PC-9 (cell line): ENCODE data around the gene CDK2. TPM values are rescaled to one million over a fixed set of nuclear protein-coding genes. Genes with fewer than 3 reads are reported as not detected.
"Not testable (repeated sequence)": the region's sequence is repeated elsewhere in the genome, so short reads cannot be mapped to it uniquely, and the experiment has no call there.

ENCODE experiments used
- BruUV-seq: library from RNA; stranded (reverse); fragments of 400-500 nt; replicated peaks from 2 replicates; lab custom pipeline; 2021; lab: Mats Ljungman, UMichigan
- CTCF ChIA-PET: fragments of 300-600 bp; sonication (Branson Sonifier 250); formaldehyde crosslinking; loops from one replicate; lab custom pipeline; 2022; ENCODE audit warnings: antibody characterized with exemption; lab: Charles Lee
- POLR2A ChIA-PET: fragments of 300-600 bp; sonication (Branson Sonifier 250); formaldehyde crosslinking; loops from one replicate; lab custom pipeline; 2022; ENCODE audit warnings: antibody characterized with exemption; ENCODE audit not compliant: unreplicated experiment; lab: Charles Lee
- DNase-seq, 2 experiments: peaks; one replicate each; pipeline versions ENCODE4 v3.0.0 to v3.0.0-alpha.2; 2015 to 2022; ENCODE audit warnings: mixed read lengths in 1 of 2
- H2AFZ ChIP-seq: fragments of 200-600 bp; sonication (generic); 2 replicates; pipeline ENCODE4 v1.8.1; 2017; ENCODE audit warnings: antibody characterized with exemption
- H3F3A ChIP-seq: fragments of 200-600 bp; sonication (generic); 2 replicates; pipeline ENCODE4 v1.8.1; 2017; ENCODE audit warnings: antibody characterized with exemption, mild to moderate bottlenecking, low read depth; ENCODE audit not compliant: insufficient read depth
- H3K27ac ChIP-seq: fragments of 200-600 bp; sonication (generic); 2 replicates; pipeline ENCODE4 v1.6.1; 2016; ENCODE audit warnings: mixed run types
- H3K27me3 ChIP-seq: fragments of 200-600 bp; sonication (generic); 2 replicates; pipeline ENCODE4 v1.6.1; 2016; ENCODE audit warnings: low read depth, mixed run types; ENCODE audit not compliant: insufficient read depth
- H3K36me3 ChIP-seq: fragments of 200-600 bp; sonication (generic); 2 replicates; pipeline ENCODE4 v1.6.1; 2016; ENCODE audit warnings: low read depth, mixed run types
- H3K4me1 ChIP-seq: fragments of 200-600 bp; sonication (generic); replicated peaks from 2 replicates; pipeline ENCODE4 v1.6.1; 2016; ENCODE audit warnings: mixed run types; ENCODE audit not compliant: insufficient read depth
- H3K4me2 ChIP-seq: fragments of 200-600 bp; sonication (generic); 2 replicates; pipeline ENCODE4 v1.6.1; 2017; ENCODE audit warnings: mixed run types
- H3K4me3 ChIP-seq: fragments of 200-600 bp; sonication (generic); 2 replicates; pipeline ENCODE4 v1.6.1; 2016; ENCODE audit warnings: mixed run types
- H3K79me2 ChIP-seq: fragments of 200-600 bp; sonication (generic); 2 replicates; pipeline ENCODE4 v1.6.1; 2017; ENCODE audit warnings: low read depth, mixed run types
- H3K9me2 ChIP-seq: fragments of 200-600 bp; sonication (generic); 2 replicates; pipeline ENCODE4 v1.8.1; 2017; ENCODE audit warnings: mild to moderate bottlenecking; ENCODE audit not compliant: insufficient read depth
- H3K9me3 ChIP-seq: fragments of 200-600 bp; sonication (generic); 2 replicates; pipeline ENCODE4 v1.8.1; 2016; ENCODE audit warnings: low read depth; ENCODE audit not compliant: insufficient read depth
- H4K20me1 ChIP-seq: fragments of 200-600 bp; sonication (generic); 2 replicates; pipeline ENCODE4 v1.8.1; 2017; ENCODE audit not compliant: insufficient read depth
- CTCF ChIP-seq: fragments of 200-600 bp; sonication (generic); conservative IDR thresholded peaks from 2 replicates; pipeline ENCODE4 v1.6.1; 2017; ENCODE audit warnings: mixed run types, antibody characterized with exemption, mild to moderate bottlenecking, moderate library complexity
- EZH2 ChIP-seq: fragments of 200-600 bp; sonication (generic); IDR thresholded peaks from 2 replicates; pipeline ENCODE4 v1.8.0; 2017; ENCODE audit warnings: antibody characterized with exemption, low read depth
- intact Hi-C: fragments of 100-400 bp; cut with micrococcal nuclease; formaldehyde crosslinking; loops from one replicate; pipeline ENCODE4 v1.10.0; 2022; ENCODE audit not compliant: unreplicated experiment
- total RNA-seq: library from RNA; stranded (reverse); gene quantifications from 2 replicates; pipeline ENCODE4 v1.2.3, GENCODE V29; 2021

The CDK2 gene
- total RNA-seq, 1 experiment from 2014 or later: 93.8 TPM

- ChIA-PET CTCF (no interaction called here), POLR2A (no interaction called here)
- H3K4me1 ChIP-seq: peaks cover 17% of the 10 kb centered on the region
- H3K9me3 ChIP-seq: no peaks in the 10 kb centered on the region
- no TSS peak for BruUV-seq
- H3K36me3 ChIP-seq: no peaks in the 10 kb centered on the region
- H3K79me2 ChIP-seq: peaks cover 5% of the 10 kb centered on the region; the same call in 1 of the 2 replicates
- no peak overlapping the region for H3K27ac ChIP-seq
- H3K4me3 ChIP-seq: no peak overlapping the region
- no peaks in the 10 kb centered on the region for H4K20me1 ChIP-seq
- no peak overlapping the region for H2AFZ ChIP-seq
- DNase-seq: no peak
- H3F3A ChIP-seq: peaks cover 14% of the 10 kb centered on the region
- no peaks in the 10 kb centered on the region for H3K9me2 ChIP-seq
- TF ChIP-seq CTCF: no peak
- TF ChIP-seq EZH2: no peak
- no peaks in the 10 kb centered on the region for H3K27me3 ChIP-seq
- no peak overlapping the region for H3K4me2 ChIP-seq
- intact Hi-C loops: no loop called here
Observed at GRCh38 chr12:56001487-56002100, 35.0 kb downstream of the CDK2 start.

GRCh38 chr12:56003376-56003775 lies 36.7 kb downstream of the CDK2 start:
- H3K9me3 ChIP-seq, H3K4me2 ChIP-seq, CTCF ChIA-PET, POLR2A ChIA-PET, DNase-seq, H3K4me3 ChIP-seq, H3K36me3 ChIP-seq, H3K79me2 ChIP-seq, H3K9me2 ChIP-seq, BruUV-seq, H3K27ac ChIP-seq, H3K27me3 ChIP-seq, intact Hi-C loops, H2AFZ ChIP-seq, H4K20me1 ChIP-seq: not testable (repeated sequence)
- H3F3A ChIP-seq: peaks cover 25% of the 10 kb centered on the region
- H3K4me1 ChIP-seq: peaks cover 13% of the 10 kb centered on the region

- H2AFZ ChIP-seq: no peak overlapping the region
- no TSS peak for BruUV-seq
- H4K20me1 ChIP-seq: no peaks in the 10 kb centered on the region
- ChIA-PET POLR2A (interaction anchor here (0.5 kb wide), 1 partner anchor 1587 kb away, joined by 3 read pairs; no protein-coding TSS in a partner anchor), CTCF (no interaction called here)
- H3K27me3 ChIP-seq: no peaks in the 10 kb centered on the region
- no peak overlapping the region for H3K4me2 ChIP-seq
- no peak for TF ChIP-seq EZH2
- TF ChIP-seq CTCF: no peak
- peaks cover 25% of the 10 kb centered on the region for H3F3A ChIP-seq
- H3K4me3 ChIP-seq: no peak overlapping the region
- no peak overlapping the region for H3K27ac ChIP-seq
- H3K9me2 ChIP-seq: no peaks in the 10 kb centered on the region
- H3K79me2 ChIP-seq: no peaks in the 10 kb centered on the region
- H3K9me3 ChIP-seq: no peaks in the 10 kb centered on the region
- H3K4me1 ChIP-seq: peaks cover 13% of the 10 kb centered on the region
- no peaks in the 10 kb centered on the region for H3K36me3 ChIP-seq
- intact Hi-C loops: no loop called here
- no peak for DNase-seq
Observed at GRCh38 chr12:56004211-56004610, 37.6 kb downstream of the CDK2 start.
